CD1c-positive myeloid dendritic cell (primary cell): ENCODE data around the gene KLHL15.

ENCODE experiments used
- DNase-seq: peaks from one replicate; pipeline ENCODE4 v3.0.0-alpha.2; 2016; ENCODE audit errors: extremely low spot score

KLHL15 gene

GRCh38 chrX:23952391-23952790, 74.6 kb downstream of the KLHL15 start:
- no peak for DNase-seq

GRCh38 chrX:23945206-23945605, 81.8 kb downstream of the KLHL15 start:
- DNase-seq = no peak

- no peak for DNase-seq
Observed at GRCh38 chrX:23944234-23944633, 82.8 kb downstream of the KLHL15 start.

- no peak for DNase-seq
Observed at GRCh38 chrX:23939203-23939602, 87.8 kb downstream of the KLHL15 start.

- DNase-seq = no peak
Observed at GRCh38 chrX:23938690-23939089, 88.3 kb downstream of the KLHL15 start.

GRCh38 chrX:23937100-23937499, 89.9 kb downstream of the KLHL15 start:
- DNase-seq = no peak

- no peak for DNase-seq
Observed at GRCh38 chrX:23936180-23936579, 90.8 kb downstream of the KLHL15 start.

GRCh38 chrX:23935106-23935505, 91.9 kb downstream of the KLHL15 start:
- no peak for DNase-seq
